HCT116 (cell line): ENCODE results near the gene PACSIN2. TPM values are rescaled to one million over a fixed set of nuclear protein-coding genes. Genes with fewer than 3 reads are reported as not detected.

ENCODE experiments used
- ATAC-seq: fragments of 200-7000 bp; cut with Tn5 transposase; 2 replicates; pipeline ENCODE4 v1.9.1; 2020; ENCODE audit warnings: mild to moderate bottlenecking, moderate library complexity
- BruUV-seq: library from RNA; stranded (reverse); fragments of 400-500 nt; replicated peaks from 2 replicates; lab custom pipeline; 2021; lab: Mats Ljungman, UMichigan
- CTCF ChIA-PET: fragments of 300-600 bp; sonication (Branson Sonifier 250); formaldehyde crosslinking; loops from one replicate; lab custom pipeline; 2021; ENCODE audit warnings: antibody characterized with exemption; lab: Charles Lee
- POLR2A ChIA-PET: fragments of 300-600, 350-600 bp; sonication (Branson Sonifier 250); formaldehyde crosslinking; loops from one replicate; lab custom pipeline; 2021; ENCODE audit warnings: antibody characterized with exemption; lab: Charles Lee
- RAD21 ChIA-PET, 2 experiments: fragments of 300-600 bp; sonication (Branson Sonifier 250); formaldehyde crosslinking; loops; one replicate each; lab custom pipeline; 2023; ENCODE audit warnings: low total read pairs in 2 of 2; ENCODE audit not compliant: uncharacterized antibody in 2 of 2, unreplicated experiment in 2 of 2, low non-redundant PET in 1 of 2; lab: Charles Lee
- DNase-seq: peaks from one replicate; pipeline ENCODE4 v3.0.0-alpha.2; 2010; ENCODE audit warnings: low read depth, low spot score
- H2AFZ ChIP-seq: fragments of 200-600 bp; shearing (Covaris generic), sonication (generic); 2 replicates; pipeline ENCODE4 v1.6.1; 2017; ENCODE audit warnings: low read depth, mixed run types, mixed read lengths, antibody characterized with exemption, low read length; ENCODE audit not compliant: poor library complexity, severe bottlenecking
- H3K27ac ChIP-seq: 2 replicates; pipeline ENCODE4 v1.5.1; 2012; ENCODE audit warnings: low read depth, low read length
- H3K27me3 ChIP-seq: fragments of 200-600 bp; sonication (generic); 2 replicates; pipeline ENCODE4 v1.6.1; 2016; ENCODE audit warnings: mixed run types, low read length, mixed read lengths; ENCODE audit not compliant: insufficient read depth
- H3K36me3 ChIP-seq, 2 experiments: fragments of 200-500 bp in 1 of 2; fragments of 200-600 bp in 1 of 2; sonication (Bioruptor generic) in 1 of 2; sonication (generic) in 1 of 2; 2 replicates each; pipeline versions ENCODE4 v1.5.1 to v1.6.1; 2014 to 2016; ENCODE audit warnings: low read length in 2 of 2, inconsistent platforms in 1 of 2, mixed read lengths in 1 of 2, mixed run types in 1 of 2; ENCODE audit not compliant: insufficient read depth in 2 of 2, control insufficient read depth in 1 of 2
- H3K4me1 ChIP-seq, 2 experiments: fragments of 200-600 bp in 1 of 2; sonication (generic) in 1 of 2; 2 replicates each; pipeline versions ENCODE4 v1.5.1 to v1.6.1; 2012 to 2017; ENCODE audit warnings: low read length in 2 of 2, inconsistent platforms in 1 of 2, mild to moderate bottlenecking in 1 of 2, mixed read lengths in 1 of 2, mixed run types in 1 of 2, moderate library complexity in 1 of 2; ENCODE audit not compliant: insufficient read depth in 2 of 2, control insufficient read depth in 1 of 2
- H3K4me2 ChIP-seq: fragments of 200-600 bp; sonication (generic); 2 replicates; pipeline ENCODE4 v1.6.1; 2017; ENCODE audit warnings: mixed run types, low read length, mixed read lengths
- H3K4me3 ChIP-seq, 2 experiments: fragments of 200-600 bp in 1 of 2; sonication (generic) in 1 of 2; replicated peaks in 1 of 2; 2 replicates each; pipeline ENCODE4 v1.5.1; 2011 to 2016; ENCODE audit warnings: low read length in 2 of 2, control low read depth in 1 of 2, low read depth in 1 of 2, mild to moderate bottlenecking in 1 of 2, mixed read lengths in 1 of 2, mixed run types in 1 of 2
- H3K79me2 ChIP-seq: fragments of 200-600 bp; sonication (generic); 2 replicates; pipeline ENCODE4 v1.6.1; 2017; ENCODE audit warnings: mild to moderate bottlenecking, mixed run types, low read length, moderate library complexity, mixed read lengths; ENCODE audit not compliant: insufficient read depth
- H3K9ac ChIP-seq: fragments of 200-600 bp; sonication (generic); 2 replicates; pipeline ENCODE4 v1.6.1; 2016; ENCODE audit warnings: low read length, mixed read lengths
- H3K9me2 ChIP-seq: fragments of 200-600 bp; sonication (generic), shearing (Covaris generic); 2 replicates; pipeline ENCODE4 v1.6.1; 2017; ENCODE audit warnings: mixed run types, mild to moderate bottlenecking, moderate library complexity; ENCODE audit not compliant: insufficient read depth
- H3K9me3 ChIP-seq, 2 experiments: fragments of 200-500 bp in 1 of 2; fragments of 200-600 bp in 1 of 2; sonication (Bioruptor generic) in 1 of 2; sonication (generic) in 1 of 2; 2 replicates each; pipeline ENCODE4 v1.6.1; 2014 to 2017; ENCODE audit warnings: low read length in 2 of 2, mixed read lengths in 2 of 2, inconsistent platforms in 1 of 2, low read depth in 1 of 2, mild to moderate bottlenecking in 1 of 2, mixed run types in 1 of 2, moderate library complexity in 1 of 2; ENCODE audit not compliant: control insufficient read depth in 1 of 2, insufficient read depth in 1 of 2
- H4K20me1 ChIP-seq: fragments of 200-600 bp; sonication (generic), shearing (Covaris generic); 2 replicates; pipeline ENCODE4 v1.6.1; 2017; ENCODE audit warnings: mixed run types, mild to moderate bottlenecking, moderate library complexity; ENCODE audit not compliant: insufficient read depth
- ATF3 ChIP-seq: IDR thresholded peaks from 2 replicates; pipeline ENCODE4 v1.6.1; 2012
- CBX3 ChIP-seq: IDR thresholded peaks from 2 replicates; pipeline ENCODE4 v1.6.1; 2012; ENCODE audit warnings: low read depth
- CTCF ChIP-seq, 3 experiments: fragments of 200-600 bp in 1 of 3; sonication (generic) in 1 of 3; IDR thresholded peaks in 2 of 3; conservative IDR thresholded peaks in 1 of 3; 2 replicates each; pipeline ENCODE4 v1.5.1; 2012 to 2017; ENCODE audit warnings: low read depth in 2 of 3, low read length in 2 of 3, antibody characterized with exemption in 1 of 3, borderline replicate concordance in 1 of 3, control low read depth in 1 of 3, mild to moderate bottlenecking in 1 of 3, mixed read lengths in 1 of 3, mixed run types in 1 of 3, moderate library complexity in 1 of 3; ENCODE audit not compliant: insufficient read depth in 1 of 3
- EGR1 ChIP-seq: IDR thresholded peaks from 2 replicates; pipeline ENCODE4 v1.6.1; 2012; ENCODE audit warnings: low read depth
- ELF1 ChIP-seq: IDR thresholded peaks from 2 replicates; pipeline ENCODE4 v1.6.1; 2012; ENCODE audit warnings: low read depth, borderline replicate concordance
- EZH2phosphoT487 ChIP-seq: fragments of 200-600 bp; IDR thresholded peaks from 2 replicates; pipeline ENCODE4 v1.6.1; 2018; ENCODE audit warnings: antibody characterized with exemption, borderline replicate concordance
- FOSL1 ChIP-seq: IDR thresholded peaks from 2 replicates; pipeline ENCODE4 v1.6.1; 2012; ENCODE audit warnings: low read depth
- POLR2A ChIP-seq: IDR thresholded peaks from 2 replicates; pipeline ENCODE4 v1.7.0; 2011; ENCODE audit warnings: borderline replicate concordance; ENCODE audit not compliant: insufficient read depth, insufficient read length; ENCODE audit errors: extremely low read depth
- POLR2AphosphoS5 ChIP-seq: IDR thresholded peaks from 2 replicates; pipeline ENCODE4 v1.6.1; 2011; ENCODE audit warnings: mild to moderate bottlenecking, low read depth, low read length, moderate library complexity
- RAD21 ChIP-seq: IDR thresholded peaks from 2 replicates; pipeline ENCODE4 v1.6.1; 2012; ENCODE audit warnings: low read depth, mild to moderate bottlenecking
- SIN3A ChIP-seq: IDR thresholded peaks from 2 replicates; pipeline ENCODE4 v1.6.1; 2012; ENCODE audit warnings: low read depth
- TCF7L2 ChIP-seq: IDR thresholded peaks from 2 replicates; pipeline ENCODE4 v1.7.0; 2011; ENCODE audit warnings: borderline replicate concordance, inconsistent platforms; ENCODE audit not compliant: insufficient read depth, insufficient read length; ENCODE audit errors: extremely low read depth
- YY1 ChIP-seq: IDR thresholded peaks from 2 replicates; pipeline ENCODE4 v1.6.1; 2011; ENCODE audit warnings: low read length, low read depth, moderate library complexity, mild to moderate bottlenecking; ENCODE audit not compliant: insufficient replicate concordance; ENCODE audit errors: extremely low read depth
- ZFX ChIP-seq: fragments of 450-650 bp; IDR thresholded peaks from 2 replicates; pipeline ENCODE4 v1.6.1; 2017
- intact Hi-C: fragments of 100-400 bp; cut with micrococcal nuclease; formaldehyde crosslinking; loops from 2 replicates; pipeline ENCODE4 v1.10.0; 2022
- total RNA-seq: library from RNA; stranded (reverse); gene quantifications from one replicate; pipeline ENCODE4 v1.2.1, GENCODE V29; 2021; ENCODE audit not compliant: unreplicated experiment

The PACSIN2 gene
- total RNA-seq, 1 experiment from 2014 or later, result 48.2 TPM

GRCh38 chr22:42983470-42983869, 31.5 kb downstream of the PACSIN2 start:
- no peak overlapping the region for H2AFZ ChIP-seq
- no peaks in the 10 kb centered on the region for H3K9me3 ChIP-seq
- RAD21 ChIA-PET, result no interaction called here
- peaks cover 48% of the 10 kb centered on the region for H3K79me2 ChIP-seq
- no peak overlapping the region for H3K9ac ChIP-seq
- intact Hi-C loops, result no loop called here
- H4K20me1 ChIP-seq, result 0 out of 2 replicates have a peak, but pooled peaks cover 5% of the 10 kb centered on the region
- DNase-seq, result no peak
- no peak for TF ChIP-seq EGR1
- TF ChIP-seq CBX3, result no peak
- TF ChIP-seq ZFX, result no peak
- no peak for TF ChIP-seq ATF3
- no peak for TF ChIP-seq SIN3A
- no peak for TF ChIP-seq EZH2phosphoT487
- no peak for TF ChIP-seq POLR2AphosphoS5
- no peak for TF ChIP-seq TCF7L2
- TF ChIP-seq CTCF (IDR thresholded peaks at IDR 0.05 in 2 of 3, conservative IDR thresholded peaks at IDR 0.05 in 1 of 3; ENCODE audit: borderline replicate concordance in 1 of 3, insufficient read depth in 1 of 3, low read depth in 2 of 3, low read length in 2 of 3), result no peak
- TF ChIP-seq YY1, result no peak
- no peak for TF ChIP-seq ELF1
- no peak for TF ChIP-seq POLR2A
- no peak for TF ChIP-seq FOSL1
- no peak for TF ChIP-seq RAD21
- CTCF ChIA-PET, result no interaction called here
- H3K27ac ChIP-seq, result no peak overlapping the region
- H3K4me2 ChIP-seq, result no peak overlapping the region
- no peaks in the 10 kb centered on the region for H3K36me3 ChIP-seq
- no TSS peak for BruUV-seq
- H3K4me1 ChIP-seq, result peaks cover 4 to 6% of the 10 kb centered on the region in 2 experiments; a peak in 3 of 4 replicates
- H3K9me2 ChIP-seq, result no peaks in the 10 kb centered on the region
- ATAC-seq, result no peak
- H3K4me3 ChIP-seq, result no peak overlapping the region
- H3K27me3 ChIP-seq, result no peaks in the 10 kb centered on the region
- POLR2A ChIA-PET, result interaction anchor here (1.1 kb wide), 1 partner anchor 31 kb away, joined by 3 read pairs; the partner anchor contains the start of gene PACSIN2
